Measurements from ENCODE around the gene CYTH3. TPM values are rescaled to one million over a fixed set of nuclear protein-coding genes. Genes with fewer than 3 reads are reported as not detected.
"Not testable (repeated sequence)": the region's sequence is repeated elsewhere in the genome, so short reads cannot be mapped to it uniquely, and the experiment has no call there.

Gene CYTH3
- total RNA-seq, 1 experiment from 2014 or later = 14.0 TPM

DNA sequence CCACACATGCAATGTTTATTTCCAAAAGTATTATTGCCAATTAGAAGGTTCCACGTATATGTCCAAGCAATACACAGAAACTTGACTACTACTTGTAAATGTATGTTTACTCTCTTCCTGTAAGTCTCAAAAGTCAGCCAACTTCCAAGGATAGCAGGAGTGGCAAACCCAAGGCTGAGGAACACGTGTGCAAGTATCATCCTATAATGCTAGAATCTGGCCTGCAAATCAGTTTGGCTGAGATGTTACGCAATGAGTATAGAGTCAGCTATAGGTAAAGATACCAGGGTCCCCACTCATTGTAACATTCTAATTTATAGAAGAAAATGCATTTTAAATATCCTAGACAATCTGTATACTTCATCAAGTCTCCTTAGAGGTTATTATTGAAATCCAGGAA lies 34.7 kb downstream of the CYTH3 start:
- no peaks in the 10 kb centered on the region for H3K27me3 ChIP-seq (ENCODE audit: control insufficient read depth, insufficient read depth, low read length)
- DNase-seq = no peak
- H3K4me3 ChIP-seq (ENCODE audit: insufficient read depth, low read depth, low read length) = no peak overlapping the region
- H3K36me3 ChIP-seq (replicated peaks; ENCODE audit: control insufficient read depth, insufficient read depth, low read length) = no peaks in the 10 kb centered on the region

DNA sequence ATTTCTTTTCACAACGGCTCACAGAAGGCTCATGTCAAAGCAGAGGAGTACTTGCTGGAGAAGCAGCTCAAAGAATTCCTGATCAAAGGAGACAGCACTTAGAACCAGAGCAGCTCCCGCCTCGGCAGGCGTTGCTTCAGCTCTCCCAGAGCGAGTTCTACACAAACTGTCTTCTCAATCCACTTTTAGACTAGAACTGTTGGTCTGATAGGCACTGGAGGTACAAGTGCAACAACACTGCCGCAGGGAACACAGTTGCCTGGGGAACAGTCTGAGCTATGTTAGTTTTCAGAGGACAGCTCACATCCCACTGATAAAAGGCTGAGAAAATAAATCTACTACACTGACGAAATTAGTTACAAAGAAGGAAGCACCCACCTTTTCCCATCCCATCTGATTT lies 35.4 kb downstream of the CYTH3 start:
- Histone ChIP-seq H3K36me3 (replicated peaks; ENCODE audit: control insufficient read depth, insufficient read depth, low read length) (no peaks in the 10 kb centered on the region), H3K27me3 (ENCODE audit: control insufficient read depth, insufficient read depth, low read length) (no peaks in the 10 kb centered on the region), H3K4me3 (ENCODE audit: insufficient read depth, low read depth, low read length) (no peak overlapping the region)
- DNase-seq = no peak

DNA sequence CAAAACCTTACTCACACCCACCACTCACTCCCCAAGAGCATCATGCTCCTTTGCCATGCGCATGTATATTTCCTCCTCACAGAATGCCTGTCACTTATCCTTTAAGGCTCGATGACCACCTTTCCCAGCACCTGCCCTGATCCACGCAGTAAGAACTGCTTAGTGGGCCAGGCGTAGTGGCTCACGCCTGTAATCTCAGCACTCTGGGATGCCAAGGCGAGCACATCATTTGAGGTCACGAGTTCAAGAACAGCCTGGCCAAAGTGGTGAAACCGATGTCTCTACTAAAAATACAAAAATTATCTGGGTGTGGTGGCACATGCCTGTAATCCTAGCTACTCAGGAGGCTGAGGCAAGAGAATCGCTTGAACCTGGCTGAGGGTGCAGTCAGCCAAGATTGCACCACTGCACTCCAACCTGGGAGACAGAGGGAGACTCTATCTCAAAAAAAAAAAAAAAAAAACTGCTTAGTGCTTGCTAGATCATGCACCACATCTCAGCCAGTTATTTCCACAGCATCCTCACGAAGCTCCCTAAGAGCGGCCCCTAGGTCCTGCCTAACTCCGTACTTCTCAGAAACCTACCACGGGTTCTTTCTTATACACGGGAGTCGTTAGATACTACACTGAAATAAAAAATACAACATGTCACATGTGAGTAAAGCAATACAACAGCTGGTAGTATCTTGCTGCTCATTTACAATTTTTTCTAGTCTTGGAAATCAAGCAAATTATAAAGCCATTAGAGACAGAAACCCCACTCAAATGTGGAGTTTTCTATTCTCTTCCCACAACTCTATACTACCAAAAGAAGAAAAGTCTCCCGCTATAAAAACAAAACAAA lies 37.2 kb downstream of the CYTH3 start:
- no peaks in the 10 kb centered on the region for H3K36me3 ChIP-seq (replicated peaks; ENCODE audit: control insufficient read depth, insufficient read depth, low read length)
- no peak overlapping the region for H3K4me3 ChIP-seq (ENCODE audit: insufficient read depth, low read depth, low read length)
- no peaks in the 10 kb centered on the region for H3K27me3 ChIP-seq (ENCODE audit: control insufficient read depth, insufficient read depth, low read length)
- DNase-seq = no peak

DNA sequence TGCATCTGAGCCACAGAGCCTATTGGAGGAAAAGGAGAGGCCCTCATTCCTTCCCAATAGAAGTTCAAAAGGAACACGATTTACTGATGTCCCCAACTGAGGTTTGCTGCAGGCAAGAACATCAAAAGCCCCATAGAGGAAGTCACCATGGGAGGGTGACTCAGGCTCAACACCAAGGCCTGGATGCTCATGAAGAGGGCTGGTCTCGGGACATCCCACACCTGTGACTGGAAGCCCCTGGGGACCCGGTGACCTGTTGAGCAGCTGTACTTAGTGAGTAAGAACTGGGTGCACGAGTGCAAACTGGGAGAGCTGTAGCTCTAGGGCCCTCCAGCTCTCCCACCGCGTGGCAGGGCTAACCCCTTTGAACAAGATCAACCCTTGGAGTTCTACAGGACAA lies 38.0 kb downstream of the CYTH3 start:
- Histone ChIP-seq H3K36me3 (replicated peaks; ENCODE audit: control insufficient read depth, insufficient read depth, low read length) (no peaks in the 10 kb centered on the region), H3K4me3 (ENCODE audit: insufficient read depth, low read depth, low read length) (no peak overlapping the region), H3K27me3 (ENCODE audit: control insufficient read depth, insufficient read depth, low read length) (no peaks in the 10 kb centered on the region)
- no peak for DNase-seq

DNA sequence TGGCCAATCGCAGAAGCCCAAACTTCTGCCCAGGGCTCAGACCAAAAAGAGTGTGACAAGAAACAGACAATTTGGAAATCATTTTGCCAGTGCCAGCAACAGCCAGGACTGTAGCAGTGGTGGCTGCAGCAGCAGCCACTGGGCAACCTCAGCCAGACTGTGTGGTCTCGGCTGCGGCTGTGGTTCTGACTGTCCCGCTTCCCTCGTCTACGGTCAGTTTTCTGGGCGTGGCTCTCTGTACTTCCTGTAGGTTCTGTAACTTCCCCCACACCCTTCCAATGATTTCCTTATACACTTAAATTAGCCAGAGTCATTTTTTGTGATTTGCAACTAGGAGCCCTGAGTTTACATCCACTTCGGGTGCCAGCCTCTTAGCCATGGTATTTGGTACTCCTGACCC lies 39.9 kb downstream of the CYTH3 start:
- DNase-seq = no peak
- H3K4me3 ChIP-seq (ENCODE audit: insufficient read depth, low read depth, low read length) = no peak overlapping the region
- no peaks in the 10 kb centered on the region for H3K27me3 ChIP-seq (ENCODE audit: control insufficient read depth, insufficient read depth, low read length)
- H3K36me3 ChIP-seq (replicated peaks; ENCODE audit: control insufficient read depth, insufficient read depth, low read length) = no peaks in the 10 kb centered on the region

DNA sequence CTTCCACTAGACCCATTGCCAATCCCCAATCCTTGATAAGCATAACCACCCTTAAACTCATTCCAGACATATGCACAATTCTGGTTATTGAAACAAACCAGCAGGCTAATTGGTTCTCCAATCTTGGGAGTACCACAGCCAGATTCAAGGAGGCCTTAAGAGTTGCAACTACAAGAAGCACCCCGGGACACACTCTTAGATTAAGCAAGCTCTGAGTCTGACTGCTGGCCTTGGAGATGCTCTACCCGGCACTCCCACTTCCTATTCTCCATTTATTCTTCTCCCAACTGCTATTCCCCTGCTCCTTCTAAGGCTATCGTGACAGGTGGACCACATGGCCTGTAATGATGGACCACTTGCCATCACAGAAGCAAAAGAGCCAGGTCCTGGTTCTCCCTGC lies 40.3 kb downstream of the CYTH3 start:
- no peaks in the 10 kb centered on the region for H3K36me3 ChIP-seq (replicated peaks; ENCODE audit: control insufficient read depth, insufficient read depth, low read length)

DNA sequence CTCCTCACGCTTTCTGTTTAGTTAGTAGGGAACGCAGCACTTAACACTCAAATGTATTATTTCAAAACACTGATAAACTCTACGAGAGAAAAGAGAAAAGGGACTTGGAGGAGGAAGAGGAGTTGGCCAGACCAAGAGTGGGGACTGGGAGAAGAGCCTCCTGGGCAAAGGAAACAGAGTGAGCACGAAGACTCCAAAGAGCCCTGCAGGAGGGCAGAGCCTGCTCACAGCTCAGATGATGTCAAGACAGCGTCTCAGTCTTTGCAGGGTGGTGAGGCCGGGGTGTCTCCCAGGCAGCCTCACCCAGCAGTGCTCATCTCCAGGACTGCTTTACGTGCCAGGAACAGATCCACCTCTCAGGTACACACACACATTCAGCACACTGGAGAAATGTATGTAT lies 41.2 kb downstream of the CYTH3 start:
- no peaks in the 10 kb centered on the region for H3K27me3 ChIP-seq (ENCODE audit: control insufficient read depth, insufficient read depth, low read length)
- H3K36me3 ChIP-seq (replicated peaks; ENCODE audit: control insufficient read depth, insufficient read depth, low read length) = no peaks in the 10 kb centered on the region
- H3K4me3 ChIP-seq (ENCODE audit: insufficient read depth, low read depth, low read length) = no peak overlapping the region
- peak; percentile 38 for DNase-seq

More for the DNA sequence above, 40.3 kb downstream of the CYTH3 start:
- DNase-seq = no peak
- Histone ChIP-seq H3K27me3 (ENCODE audit: control insufficient read depth, insufficient read depth, low read length) (no peaks in the 10 kb centered on the region), H3K4me3 (ENCODE audit: insufficient read depth, low read depth, low read length) (no peak overlapping the region)

DNA sequence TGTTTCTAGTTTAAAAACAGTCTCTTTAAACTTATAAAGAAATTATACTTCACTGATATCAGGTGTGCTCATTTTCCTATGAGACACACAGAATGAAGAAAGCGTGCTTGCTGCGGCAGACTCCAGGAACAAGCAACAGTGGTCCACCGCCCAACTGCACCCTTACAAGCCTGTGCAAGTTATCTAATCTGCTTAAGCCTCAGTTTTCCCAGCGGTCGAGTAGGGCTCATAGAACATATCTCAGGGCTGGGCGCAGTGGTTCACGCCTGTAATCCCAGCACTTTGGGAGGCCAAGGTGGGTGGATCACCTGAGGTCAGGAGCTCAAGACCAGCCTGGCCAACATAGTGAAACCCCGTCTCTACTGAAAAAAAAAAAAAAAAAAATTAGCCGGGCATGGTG lies 43.1 kb downstream of the CYTH3 start:
- H3K27me3 ChIP-seq (ENCODE audit: control insufficient read depth, insufficient read depth, low read length); H3K4me3 ChIP-seq (ENCODE audit: insufficient read depth, low read depth, low read length); DNase-seq; H3K36me3 ChIP-seq (replicated peaks; ENCODE audit: control insufficient read depth, insufficient read depth, low read length): not testable (repeated sequence)

DNA sequence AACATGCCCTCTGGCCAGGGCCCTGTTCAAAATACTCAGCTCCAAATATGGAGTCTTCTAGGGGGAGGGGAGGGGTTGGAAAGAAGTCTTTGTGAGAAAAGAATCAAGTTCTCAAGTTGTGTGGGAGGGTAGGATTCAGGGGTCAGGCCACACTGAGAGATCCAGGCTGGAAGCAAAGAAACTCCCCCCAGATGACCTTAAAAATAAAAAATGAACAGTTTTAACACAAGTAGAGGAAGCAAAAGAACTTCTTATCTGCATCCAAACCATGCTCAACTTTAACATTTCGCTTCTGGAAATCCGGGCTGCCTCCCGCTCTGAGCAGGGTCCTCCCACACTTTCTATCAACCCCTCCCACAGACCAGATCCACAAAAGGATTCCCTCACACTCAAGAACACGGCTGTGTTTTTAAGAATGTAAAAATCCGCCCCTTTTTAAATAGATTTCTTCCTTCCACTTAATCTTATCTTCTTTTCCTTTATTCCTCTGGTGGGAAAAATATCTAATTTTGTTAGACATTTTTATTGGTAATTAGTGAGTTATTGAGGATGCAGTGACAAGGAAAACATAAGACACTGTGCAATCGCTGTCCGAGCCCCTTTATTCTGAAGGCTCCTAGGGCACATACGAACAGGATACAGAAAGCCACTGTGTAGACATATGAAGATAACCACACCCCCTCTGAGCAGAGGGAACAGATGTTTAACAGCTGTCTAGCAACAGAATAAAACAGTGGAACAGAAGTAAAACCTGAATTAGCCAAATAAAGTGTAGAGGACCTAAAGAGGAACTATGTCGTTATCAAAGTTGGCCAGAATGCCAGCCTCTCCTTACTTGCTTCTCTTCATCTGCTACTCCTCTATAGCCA lies 43.8 kb downstream of the CYTH3 start:
- peak; percentile 61 for DNase-seq
- Histone ChIP-seq H3K36me3 (replicated peaks; ENCODE audit: control insufficient read depth, insufficient read depth, low read length) (no peaks in the 10 kb centered on the region), H3K4me3 (ENCODE audit: insufficient read depth, low read depth, low read length) (no peak overlapping the region), H3K27me3 (ENCODE audit: control insufficient read depth, insufficient read depth, low read length) (no peaks in the 10 kb centered on the region)

DNA sequence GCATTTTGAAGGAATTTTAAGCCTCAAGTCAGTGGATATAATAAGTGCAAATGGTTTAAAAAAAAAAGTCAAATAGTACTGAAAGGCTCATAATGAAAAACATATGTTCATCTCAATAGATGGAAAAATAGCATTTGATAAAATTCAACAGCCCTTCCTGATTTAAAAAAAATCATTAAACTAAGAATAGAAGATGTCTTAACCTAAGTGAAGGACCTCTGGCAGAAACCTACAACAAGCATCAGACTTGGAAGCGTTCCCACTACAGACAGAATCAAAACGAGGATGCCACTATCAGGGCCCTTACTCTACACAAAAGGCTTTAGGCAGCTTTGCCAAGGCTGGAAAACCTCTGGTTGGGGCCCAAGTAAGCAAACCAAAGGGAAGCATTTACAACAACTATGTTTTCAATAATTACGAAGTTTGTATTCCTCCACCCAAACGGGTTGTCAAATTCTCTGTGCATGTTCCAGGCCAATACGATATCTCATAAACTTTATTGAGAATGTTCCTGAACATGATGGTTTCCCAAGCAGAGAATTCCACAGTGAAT lies 45.1 kb downstream of the CYTH3 start:
- no peak for DNase-seq

DNA sequence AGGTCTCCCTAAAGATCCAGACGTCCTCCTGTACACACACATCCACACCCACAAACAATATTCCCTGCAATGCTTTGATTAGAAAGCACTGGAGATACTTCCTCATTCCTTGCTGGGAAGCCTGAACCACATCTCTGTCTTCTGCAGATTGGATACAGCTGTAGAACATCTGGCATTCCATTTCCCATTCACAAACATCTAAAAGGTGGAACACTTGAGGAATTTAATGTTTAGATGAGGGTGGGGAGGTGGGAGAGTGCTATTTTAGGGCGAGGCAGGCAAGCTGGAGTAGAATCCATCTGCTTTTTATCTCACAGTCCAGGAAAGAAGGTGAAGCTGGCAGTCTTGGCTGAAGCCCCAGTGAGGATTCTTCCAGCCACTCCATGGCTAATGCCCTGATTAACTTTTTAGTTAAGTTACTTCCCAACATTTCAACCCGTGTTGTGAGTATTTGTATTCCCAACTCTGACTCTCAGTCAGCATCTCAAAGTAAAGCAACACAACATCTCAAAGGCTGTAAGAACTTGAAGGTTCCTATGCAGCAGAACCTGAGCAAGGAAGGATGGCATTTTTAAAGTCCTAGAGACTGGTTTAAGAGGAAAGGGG lies 46.1 kb downstream of the CYTH3 start:
- no peaks in the 10 kb centered on the region for H3K36me3 ChIP-seq (replicated peaks; ENCODE audit: control insufficient read depth, insufficient read depth, low read length)
- DNase-seq = no peak
- no peaks in the 10 kb centered on the region for H3K27me3 ChIP-seq (ENCODE audit: control insufficient read depth, insufficient read depth, low read length)
- H3K4me3 ChIP-seq (ENCODE audit: insufficient read depth, low read depth, low read length) = no peak overlapping the region

More for the DNA sequence above, 45.1 kb downstream of the CYTH3 start:
- Histone ChIP-seq H3K27me3 (ENCODE audit: control insufficient read depth, insufficient read depth, low read length) (no peaks in the 10 kb centered on the region), H3K4me3 (ENCODE audit: insufficient read depth, low read depth, low read length) (no peak overlapping the region), H3K36me3 (replicated peaks; ENCODE audit: control insufficient read depth, insufficient read depth, low read length) (no peaks in the 10 kb centered on the region)

DNA sequence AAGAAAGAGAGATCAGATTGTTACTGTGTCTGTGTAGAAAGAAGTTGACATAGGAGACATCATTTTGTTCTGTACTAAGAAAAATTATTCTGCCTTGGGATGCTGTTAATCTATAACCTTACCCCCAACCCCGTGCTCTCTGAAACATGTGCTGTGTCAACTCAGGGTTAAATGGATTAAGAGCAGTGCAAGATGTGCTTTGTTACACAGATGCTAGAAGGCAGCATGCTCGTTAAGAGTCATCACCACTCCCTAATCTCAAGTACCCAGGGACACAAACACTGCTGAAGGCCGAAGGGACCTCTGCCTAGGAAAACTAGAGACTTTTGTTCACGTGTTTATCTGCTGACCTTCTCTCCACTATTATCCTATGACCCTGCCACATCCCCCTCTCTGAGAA lies 49.0 kb downstream of the CYTH3 start:
- not testable (repeated sequence) for DNase-seq; H3K4me3 ChIP-seq (ENCODE audit: insufficient read depth, low read depth, low read length); H3K27me3 ChIP-seq (ENCODE audit: control insufficient read depth, insufficient read depth, low read length); H3K36me3 ChIP-seq (replicated peaks; ENCODE audit: control insufficient read depth, insufficient read depth, low read length)

DNA sequence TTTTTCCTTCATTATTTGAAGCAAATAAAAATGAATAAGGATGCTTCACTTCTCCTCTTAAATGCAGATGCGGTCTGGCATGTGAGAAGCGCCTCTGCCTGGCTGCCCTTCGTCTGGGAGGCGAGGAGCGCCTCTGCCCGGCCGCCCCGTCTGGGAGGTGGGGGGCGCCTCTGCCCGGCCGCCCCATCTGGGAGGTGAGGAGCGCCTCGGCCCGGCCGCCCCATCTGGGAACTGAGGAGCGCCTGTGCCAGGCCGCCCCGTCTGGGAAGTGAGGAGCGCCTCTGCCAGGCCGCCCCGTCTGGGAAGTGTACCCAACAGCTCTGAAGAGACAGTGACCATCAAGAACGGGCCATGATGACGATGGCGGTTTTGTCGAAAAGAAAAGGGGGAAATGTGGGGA lies 49.4 kb downstream of the CYTH3 start:
- DNase-seq; H3K4me3 ChIP-seq (ENCODE audit: insufficient read depth, low read depth, low read length); H3K36me3 ChIP-seq (replicated peaks; ENCODE audit: control insufficient read depth, insufficient read depth, low read length); H3K27me3 ChIP-seq (ENCODE audit: control insufficient read depth, insufficient read depth, low read length): not testable (repeated sequence)
